GM19351 (cell line): Measurements from ENCODE around the gene RHBG.
"Not testable (repeated sequence)": the region's sequence is repeated elsewhere in the genome, so short reads cannot be mapped to it uniquely, and the experiment has no call there.

Experiments
- ATAC-seq: cut with Tn5 transposase; IDR thresholded peaks from one replicate; pipeline ENCODE4 v1.9.1; 2021; ENCODE audit warnings: mild to moderate bottlenecking, moderate library complexity; ENCODE audit not compliant: unreplicated experiment

RHBG gene

GRCh38 chr1:156359249-156359648 lies 9.8 kb upstream of the RHBG start:
- no peak for ATAC-seq

DNA sequence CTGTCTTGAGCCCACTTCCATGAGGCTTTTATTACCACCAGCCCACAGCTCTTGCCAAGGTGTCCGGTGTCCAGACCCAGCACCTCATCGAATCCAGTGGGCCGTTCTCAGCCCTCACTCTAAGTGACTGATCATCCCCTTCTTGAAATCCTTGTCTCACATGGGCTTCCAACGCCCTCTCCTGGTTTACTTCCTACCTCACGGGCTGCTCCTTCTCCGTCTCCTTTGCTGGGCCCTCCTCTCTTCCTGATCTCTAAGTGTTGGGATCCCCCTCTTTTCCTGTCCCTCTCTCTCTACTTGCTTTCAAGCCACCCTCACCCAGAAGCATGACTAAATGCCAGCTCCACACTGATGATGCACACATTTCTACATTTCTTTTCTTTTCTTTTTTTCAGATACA lies 9.0 kb upstream of the RHBG start:
- no peak for ATAC-seq

DNA sequence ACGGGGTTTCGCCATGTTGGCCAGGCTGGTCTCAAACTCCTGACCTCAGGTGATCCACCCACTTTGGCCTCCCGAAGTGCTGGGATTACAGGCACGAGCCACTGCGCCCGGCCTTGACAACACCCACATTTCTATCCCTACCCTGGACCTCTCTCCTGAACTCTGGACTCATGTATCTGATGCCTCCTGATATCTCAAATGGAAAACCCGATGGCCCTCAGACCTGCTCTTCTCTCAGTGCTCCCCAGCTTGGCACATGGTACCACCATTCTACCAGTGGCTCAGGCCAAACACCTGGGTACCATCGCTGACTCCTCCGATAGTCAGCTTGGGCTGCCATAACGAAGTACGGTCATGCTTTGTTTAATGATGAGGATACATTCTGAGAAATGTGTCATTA lies 8.5 kb upstream of the RHBG start:
- no peak for ATAC-seq

- ATAC-seq = no peak
Observed at GRCh38 chr1:156365754-156366153, 3.3 kb upstream of the RHBG start.

DNA sequence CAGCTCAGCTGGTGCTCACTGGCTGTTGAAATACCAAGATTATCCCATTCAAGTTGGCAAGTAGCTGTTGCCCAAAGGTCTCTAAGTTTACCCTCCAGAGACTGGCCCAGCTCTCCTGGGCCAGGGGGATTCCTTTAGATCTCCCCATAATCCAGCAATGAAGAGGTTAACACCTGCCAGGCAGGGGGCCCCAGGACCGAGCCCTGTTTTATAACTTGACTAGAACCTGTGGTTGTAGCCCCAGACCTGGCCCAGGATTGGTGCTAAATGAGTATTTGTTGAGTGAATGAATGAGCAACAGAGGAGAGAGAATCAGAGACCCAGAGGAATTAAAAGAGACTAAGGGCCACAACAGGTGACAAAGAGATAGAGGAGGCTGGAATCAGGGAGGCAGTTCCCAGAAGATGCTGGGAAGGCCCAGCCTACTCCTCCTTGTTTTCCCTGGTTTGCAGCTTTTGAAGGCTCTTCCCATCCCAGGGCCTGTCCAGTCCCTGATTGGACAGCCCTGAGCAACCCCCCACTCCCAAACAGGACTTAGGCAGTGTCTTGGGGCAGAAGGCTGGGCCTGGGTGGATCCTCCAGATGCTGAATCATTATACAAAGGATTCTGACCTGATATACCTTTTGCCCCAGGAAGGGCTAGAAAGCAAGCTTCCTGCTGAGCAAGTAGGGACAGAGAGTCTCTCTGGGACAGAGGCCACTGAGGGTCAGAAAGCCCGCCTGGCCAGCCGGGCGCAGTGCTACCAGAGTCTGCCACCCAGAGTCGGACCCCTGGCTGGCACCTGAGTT lies 2.4 kb upstream of the RHBG start:
- ATAC-seq = no peak

- no peak for ATAC-seq
Observed at GRCh38 chr1:156367383-156368156, 1.4 kb upstream of the RHBG start.

DNA sequence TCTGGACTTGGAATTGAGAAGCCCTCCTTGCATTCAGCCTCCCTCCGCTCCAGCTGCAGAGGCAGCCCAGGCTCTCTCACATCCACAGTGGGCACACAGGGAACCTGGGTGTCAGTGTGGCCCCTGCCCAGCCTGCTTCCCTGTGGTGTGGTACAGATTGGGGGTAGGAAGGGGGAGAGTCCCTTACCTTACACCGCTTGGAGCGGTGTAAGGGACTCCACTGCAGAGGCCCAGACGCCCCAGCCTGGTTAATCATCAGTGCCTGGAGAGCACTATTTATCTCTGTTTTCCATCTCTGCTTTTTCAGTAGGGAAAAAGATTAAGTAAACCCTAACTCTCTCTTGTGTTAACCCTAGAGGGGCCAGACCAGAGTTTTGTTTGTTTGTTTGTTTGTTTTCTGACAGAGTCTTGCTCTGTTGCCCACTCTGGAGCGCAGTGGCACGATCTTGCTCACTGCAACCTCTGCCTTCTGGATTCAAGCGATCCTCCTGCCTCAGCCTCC lies 803 bp upstream of the RHBG start:
- no peak for ATAC-seq

DNA sequence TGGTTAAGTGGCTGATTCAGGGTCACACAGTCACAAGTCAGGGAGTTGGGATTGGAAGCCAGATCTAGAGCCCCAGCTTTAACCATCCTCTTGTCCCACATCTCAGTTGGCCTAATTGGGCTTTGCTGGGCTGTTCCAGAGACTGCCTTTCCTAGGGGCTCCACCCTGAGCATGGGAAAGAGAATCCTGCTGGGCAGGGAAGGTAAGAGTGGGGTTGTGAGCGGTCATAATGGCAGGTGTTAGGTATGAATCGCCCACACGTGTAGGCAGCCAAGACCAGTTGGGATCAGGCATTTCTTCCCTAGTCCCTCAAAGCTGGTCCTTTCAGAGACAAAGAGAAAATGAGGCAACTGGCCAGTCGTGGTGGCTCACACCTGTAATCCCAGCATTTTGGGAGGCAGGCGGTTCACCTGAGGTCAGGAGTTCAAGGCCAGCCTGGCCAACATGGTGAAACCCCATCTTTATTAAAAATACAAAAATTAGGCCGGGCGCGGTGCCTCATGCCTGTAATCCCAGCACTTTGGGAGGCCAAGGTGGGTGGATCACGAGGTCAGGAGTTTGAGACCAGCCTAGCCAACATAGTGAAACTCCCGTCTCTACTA lies 775 bp downstream of the RHBG start:
- not testable (repeated sequence) for ATAC-seq

- ATAC-seq = no peak
Observed at GRCh38 chr1:156371553-156372264, 2.7 kb downstream of the RHBG start.

DNA sequence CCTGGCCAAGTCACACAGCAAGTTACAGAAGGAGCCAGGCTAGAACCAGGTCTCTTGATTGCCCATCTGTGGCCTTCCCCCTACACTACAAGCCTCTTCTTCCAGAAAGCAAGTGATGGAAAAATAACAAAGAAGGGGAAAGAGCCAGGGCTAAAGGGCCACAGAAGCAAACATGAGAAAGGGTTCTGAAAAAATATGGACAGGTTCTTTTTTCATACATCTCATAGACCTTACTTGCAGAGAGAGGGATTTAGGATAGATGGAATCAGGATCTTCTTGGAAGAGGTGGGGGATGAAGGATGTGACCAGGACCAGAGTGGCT lies 3.2 kb downstream of the RHBG start:
- no peak for ATAC-seq

DNA sequence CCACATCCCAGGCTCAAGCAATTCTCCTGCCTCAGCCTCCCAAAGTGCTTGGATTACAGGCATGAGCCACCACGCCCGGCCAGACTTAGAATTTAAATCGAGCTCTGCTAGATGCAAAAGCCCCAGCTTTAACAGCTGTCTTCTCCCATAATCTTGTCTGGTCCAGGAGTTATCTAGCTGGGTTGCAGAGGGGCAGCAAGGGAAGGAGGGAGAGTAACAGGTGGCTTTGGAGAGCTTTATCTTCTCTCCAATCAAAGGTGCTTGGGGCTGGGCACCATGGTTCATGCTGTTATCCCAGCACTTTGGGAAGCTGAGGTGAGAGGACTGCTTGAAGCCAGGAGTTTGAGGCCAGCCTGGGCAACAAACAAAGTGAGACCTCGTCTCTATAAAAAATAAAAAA lies 3.9 kb downstream of the RHBG start:
- ATAC-seq = no peak

GRCh38 chr1:156373546-156373945 lies 4.5 kb downstream of the RHBG start:
- no peak for ATAC-seq

GRCh38 chr1:156376146-156376545 lies 7.1 kb downstream of the RHBG start:
- no peak for ATAC-seq

- no peak for ATAC-seq
Observed at GRCh38 chr1:156376958-156377919, 8.2 kb downstream of the RHBG start.

DNA sequence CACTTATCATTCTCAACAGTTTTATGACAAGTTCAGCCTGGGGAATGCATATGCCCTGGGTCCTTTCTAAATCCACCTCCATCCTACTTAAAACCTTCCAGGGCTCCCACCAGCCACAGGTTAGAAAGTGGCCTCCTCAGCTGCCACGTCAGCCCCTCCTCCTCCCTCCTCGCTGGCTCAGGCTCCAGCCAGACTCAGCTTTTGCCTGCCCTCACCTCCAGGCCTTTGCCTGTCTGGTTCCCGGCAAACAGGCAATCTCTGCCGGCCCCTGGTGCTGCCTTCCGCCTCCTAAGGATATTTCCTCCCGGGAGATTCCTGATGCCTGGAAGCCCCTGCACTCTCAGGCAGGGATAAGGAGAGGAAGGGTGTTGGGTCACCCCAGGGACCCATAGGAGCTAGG lies 9.5 kb downstream of the RHBG start:
- no peak for ATAC-seq

GRCh38 chr1:156379420-156380165 lies 10.6 kb downstream of the RHBG start:
- no peak for ATAC-seq

- no peak for ATAC-seq
Observed at GRCh38 chr1:156382561-156382960, 13.6 kb downstream of the RHBG start.

DNA sequence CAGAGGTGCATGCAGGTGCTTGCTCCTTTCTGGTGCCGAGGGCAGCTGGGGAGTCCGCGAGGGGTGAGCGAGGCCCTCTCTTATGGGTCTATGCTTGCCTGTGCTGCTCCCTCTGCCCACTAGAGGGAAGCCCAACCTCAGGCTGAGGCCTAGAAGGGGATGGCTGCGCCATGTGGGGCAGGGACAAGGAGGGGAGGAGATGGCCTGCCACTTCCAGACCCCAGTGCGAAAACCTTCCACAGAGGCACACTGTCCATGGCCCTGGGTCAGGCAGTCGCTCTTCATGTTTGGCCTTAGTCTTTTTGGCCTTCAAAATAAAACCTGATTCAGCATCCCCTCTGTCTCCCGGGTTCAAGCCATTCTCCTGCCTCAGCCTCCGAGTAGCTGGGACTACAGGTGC lies 14.0 kb downstream of the RHBG start:
- no peak for ATAC-seq

DNA sequence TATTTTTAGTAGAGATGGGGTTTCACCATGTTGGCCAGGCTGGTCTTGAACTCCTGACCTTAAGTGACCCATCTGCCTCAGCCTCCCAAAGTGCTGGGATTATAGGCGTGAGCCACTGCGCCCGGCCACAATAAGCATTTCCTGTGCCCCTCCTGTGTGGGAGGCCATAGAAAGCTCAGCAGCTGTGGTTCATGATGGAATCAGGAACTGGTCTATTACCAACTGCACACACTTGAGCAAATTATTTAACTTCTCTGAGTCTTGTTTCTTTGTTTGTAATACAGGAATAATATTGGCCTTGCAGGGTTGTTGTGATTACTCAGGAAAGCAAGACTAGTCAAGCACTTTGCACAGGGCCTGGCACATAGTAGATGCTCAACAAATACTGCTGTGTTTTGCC lies 15.0 kb downstream of the RHBG start:
- ATAC-seq = no peak
